ENCODE results near the gene YAF2.

DNA sequence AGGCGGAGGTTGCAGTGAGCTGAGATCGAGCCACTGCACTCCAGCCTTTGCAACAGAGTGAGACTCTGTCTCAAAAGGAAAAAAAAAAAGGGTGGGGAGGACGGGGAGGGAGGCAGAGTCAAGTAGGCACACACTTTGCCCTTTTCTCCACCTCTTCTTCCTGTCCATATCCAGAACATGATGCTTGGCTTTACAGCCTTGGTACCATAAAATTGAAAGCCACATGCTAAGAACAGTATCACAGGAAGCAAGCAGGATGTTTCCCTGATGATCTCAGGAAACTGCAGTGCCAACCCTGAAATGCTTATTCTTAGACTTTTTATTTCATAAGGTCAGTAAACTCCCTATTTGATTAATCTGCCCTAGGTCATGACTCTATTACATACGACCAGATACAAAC is 32.5 kb upstream of the YAF2 start:
- TF ChIP-seq, protein P1, sequence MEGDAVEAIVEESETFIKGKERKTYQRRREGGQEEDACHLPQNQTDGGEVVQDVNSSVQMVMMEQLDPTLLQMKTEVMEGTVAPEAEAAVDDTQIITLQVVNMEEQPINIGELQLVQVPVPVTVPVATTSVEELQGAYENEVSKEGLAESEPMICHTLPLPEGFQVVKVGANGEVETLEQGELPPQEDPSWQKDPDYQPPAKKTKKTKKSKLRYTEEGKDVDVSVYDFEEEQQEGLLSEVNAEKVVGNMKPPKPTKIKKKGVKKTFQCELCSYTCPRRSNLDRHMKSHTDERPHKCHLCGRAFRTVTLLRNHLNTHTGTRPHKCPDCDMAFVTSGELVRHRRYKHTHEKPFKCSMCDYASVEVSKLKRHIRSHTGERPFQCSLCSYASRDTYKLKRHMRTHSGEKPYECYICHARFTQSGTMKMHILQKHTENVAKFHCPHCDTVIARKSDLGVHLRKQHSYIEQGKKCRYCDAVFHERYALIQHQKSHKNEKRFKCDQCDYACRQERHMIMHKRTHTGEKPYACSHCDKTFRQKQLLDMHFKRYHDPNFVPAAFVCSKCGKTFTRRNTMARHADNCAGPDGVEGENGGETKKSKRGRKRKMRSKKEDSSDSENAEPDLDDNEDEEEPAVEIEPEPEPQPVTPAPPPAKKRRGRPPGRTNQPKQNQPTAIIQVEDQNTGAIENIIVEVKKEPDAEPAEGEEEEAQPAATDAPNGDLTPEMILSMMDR (IDR thresholded peaks at IDR 0.05; ENCODE audit: low read length), result no peak
- TF ChIP-seq EZH2 (IDR thresholded peaks at IDR 0.05; ENCODE audit: borderline replicate concordance, low read length), result no peak

Measured in OCI-LY1 (cell line).